Fibroblast of lung (primary cell): Measurements from ENCODE around the gene YIF1A.

ENCODE experiments used
- EZH2 ChIP-seq: IDR thresholded peaks from 2 replicates; pipeline ENCODE4 v1.5.1; 2012; ENCODE audit warnings: low read length, control low read depth, mild to moderate bottlenecking; ENCODE audit errors: missing control alignments
- TF ChIP-seq, protein P1 (sequence below), 2 donors: IDR thresholded peaks in 1 of 2; conservative IDR thresholded peaks in 1 of 2; 1 replicate in 1 of 2; 2 replicates in 1 of 2; pipeline ENCODE4 v1.5.1; 2011 to 2012; ENCODE audit warnings: low read length in 2 of 2, control low read depth in 1 of 2, inconsistent platforms in 1 of 2, low read depth in 1 of 2, mild to moderate bottlenecking in 1 of 2

DNA sequence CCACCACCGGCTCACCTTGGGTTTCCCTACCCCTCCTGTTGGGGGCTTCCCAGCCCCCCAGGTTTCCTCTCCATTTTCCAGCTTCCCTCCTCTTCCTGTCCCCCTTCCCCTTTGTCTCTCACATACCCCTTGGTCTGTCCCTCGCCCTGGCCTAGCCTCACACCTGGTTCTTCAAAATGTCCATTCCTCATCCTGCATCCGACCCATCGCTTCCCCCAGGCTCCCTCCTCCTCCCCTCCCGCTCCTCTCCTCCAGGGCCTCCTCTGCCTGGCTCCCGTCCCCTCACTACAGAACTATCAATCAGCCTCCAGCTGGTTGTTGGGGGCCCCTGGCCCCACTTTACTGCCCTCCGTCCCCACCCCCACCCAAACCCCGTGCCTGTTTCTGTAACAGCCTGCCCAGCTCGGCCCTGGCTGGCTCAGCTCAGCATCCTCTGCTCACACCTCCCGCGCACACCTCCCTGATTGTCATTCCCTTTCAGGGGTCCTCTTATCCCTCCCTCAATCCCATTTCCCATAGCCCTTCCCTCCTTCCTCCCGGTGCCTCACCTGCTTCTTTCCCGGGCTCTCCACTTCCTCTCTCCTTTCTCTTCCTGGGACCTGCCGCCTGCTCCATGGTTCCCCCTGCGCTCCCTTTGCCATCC is 9.7 kb downstream of the YIF1A start:
- TF ChIP-seq, protein P1, sequence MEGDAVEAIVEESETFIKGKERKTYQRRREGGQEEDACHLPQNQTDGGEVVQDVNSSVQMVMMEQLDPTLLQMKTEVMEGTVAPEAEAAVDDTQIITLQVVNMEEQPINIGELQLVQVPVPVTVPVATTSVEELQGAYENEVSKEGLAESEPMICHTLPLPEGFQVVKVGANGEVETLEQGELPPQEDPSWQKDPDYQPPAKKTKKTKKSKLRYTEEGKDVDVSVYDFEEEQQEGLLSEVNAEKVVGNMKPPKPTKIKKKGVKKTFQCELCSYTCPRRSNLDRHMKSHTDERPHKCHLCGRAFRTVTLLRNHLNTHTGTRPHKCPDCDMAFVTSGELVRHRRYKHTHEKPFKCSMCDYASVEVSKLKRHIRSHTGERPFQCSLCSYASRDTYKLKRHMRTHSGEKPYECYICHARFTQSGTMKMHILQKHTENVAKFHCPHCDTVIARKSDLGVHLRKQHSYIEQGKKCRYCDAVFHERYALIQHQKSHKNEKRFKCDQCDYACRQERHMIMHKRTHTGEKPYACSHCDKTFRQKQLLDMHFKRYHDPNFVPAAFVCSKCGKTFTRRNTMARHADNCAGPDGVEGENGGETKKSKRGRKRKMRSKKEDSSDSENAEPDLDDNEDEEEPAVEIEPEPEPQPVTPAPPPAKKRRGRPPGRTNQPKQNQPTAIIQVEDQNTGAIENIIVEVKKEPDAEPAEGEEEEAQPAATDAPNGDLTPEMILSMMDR (conservative IDR thresholded peaks at IDR 0.05 in 1 of 2, IDR thresholded peaks at IDR 0.05 in 1 of 2; ENCODE audit: low read depth in 1 of 2, low read length in 2 of 2), result no peak
- TF ChIP-seq EZH2, result no peak
